ENCODE measurements around the gene CNTNAP2. TPM values are rescaled to one million over a fixed set of nuclear protein-coding genes. Genes with fewer than 3 reads are reported as not detected.

Gene CNTNAP2
- total and polyA plus RNA-seq, 4 donors: not detected

GRCh38 chr7:146787266-146787665, 670.7 kb downstream of the CNTNAP2 start:
- ATAC-seq (ENCODE audit: low FRiP score) (no peak), DNase-seq (no peak)
- Histone ChIP-seq H3K27ac (ENCODE audit: low read depth in 1 of 2, low read length in 2 of 2) (no peak overlapping the region), H3K9me3 (ENCODE audit: control insufficient read depth, low read length) (no peaks in the 10 kb centered on the region), H3K4me1 (ENCODE audit: control insufficient read depth in 1 of 2, insufficient read depth in 2 of 2, low read length in 2 of 2) (no peaks in the 10 kb centered on the region), H3K36me3 (ENCODE audit: control insufficient read depth in 1 of 2, insufficient read depth in 2 of 2, low read length in 1 of 2) (no peaks in the 10 kb centered on the region), H3K4me3 (ENCODE audit: low read length in 2 of 2) (no peak overlapping the region), H3K27me3 (ENCODE audit: control insufficient read depth in 1 of 2, insufficient read depth in 2 of 2, low read length in 1 of 2) (no peaks in the 10 kb centered on the region)
- intact Hi-C loops (cut with DNase I): no loop called here
- 92 to 93% methylated on average over 18 of the region's 18 CpGs for WGBS, 2 donors

DNA sequence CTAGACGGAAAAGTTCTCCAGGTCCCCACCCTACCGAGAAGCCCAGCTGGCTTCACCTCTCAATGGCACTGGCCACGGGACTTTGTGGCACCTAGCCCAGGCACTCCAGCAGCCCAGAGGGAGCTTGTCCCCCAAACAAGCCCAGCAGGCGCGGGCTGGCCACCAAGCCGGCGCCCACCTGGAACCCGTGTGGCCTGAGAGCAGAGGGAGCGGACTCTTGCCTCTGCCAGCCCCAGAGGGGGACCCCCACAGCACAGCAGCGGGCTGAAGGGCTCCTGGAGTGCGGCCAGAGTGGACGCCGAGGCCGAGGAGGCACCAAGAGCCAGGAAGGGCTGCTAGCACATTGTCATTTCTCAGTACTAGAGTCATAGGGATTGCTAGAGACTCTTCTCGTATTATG, 671.4 kb downstream of the CNTNAP2 start:
- no peak for DNase-seq
- intact Hi-C loops (cut with DNase I): no loop called here
- Histone ChIP-seq H3K27ac (ENCODE audit: low read depth in 1 of 2, low read length in 2 of 2) (no peak overlapping the region), H3K4me1 (ENCODE audit: control insufficient read depth in 1 of 2, insufficient read depth in 2 of 2, low read length in 2 of 2) (no peaks in the 10 kb centered on the region), H3K27me3 (ENCODE audit: control insufficient read depth in 1 of 2, insufficient read depth in 2 of 2, low read length in 1 of 2) (no peaks in the 10 kb centered on the region), H3K9me3 (ENCODE audit: control insufficient read depth, low read length) (no peaks in the 10 kb centered on the region), H3K4me3 (ENCODE audit: low read length in 2 of 2) (no peak overlapping the region), H3K36me3 (ENCODE audit: control insufficient read depth in 1 of 2, insufficient read depth in 2 of 2, low read length in 1 of 2) (no peaks in the 10 kb centered on the region)
- WGBS, 2 donors: 93 to 95% methylated on average over 13 to 15 of the region's 15 CpGs
- ATAC-seq (ENCODE audit: low FRiP score): no peak

- WGBS, 2 donors: 39 to 44% methylated on average over 7 of the region's 7 CpGs
- no peak for ATAC-seq (ENCODE audit: low FRiP score)
These were observed 675.0 kb downstream of the CNTNAP2 start for GRCh38 chr7:146791344-146792285.

GRCh38 chr7:146804620-146805019, 688.0 kb downstream of the CNTNAP2 start:
- H3K27ac ChIP-seq (ENCODE audit: low read depth in 1 of 2, low read length in 2 of 2): no peak overlapping the region
- H3K9me3 ChIP-seq (ENCODE audit: control insufficient read depth, low read length): peaks cover 3% of the 10 kb centered on the region
- ATAC-seq (ENCODE audit: low FRiP score) (no peak), DNase-seq (no peak)
- intact Hi-C loops (cut with DNase I): no loop called here
- no peaks in the 10 kb centered on the region for H3K27me3 ChIP-seq (ENCODE audit: control insufficient read depth in 1 of 2, insufficient read depth in 2 of 2, low read length in 1 of 2)
- WGBS, 2 donors: 85 to 96% methylated on average over 1 of the region's 1 CpG
- H3K4me3 ChIP-seq (ENCODE audit: low read length in 2 of 2): no peak overlapping the region
- no peaks in the 10 kb centered on the region for H3K4me1 ChIP-seq (ENCODE audit: control insufficient read depth in 1 of 2, insufficient read depth in 2 of 2, low read length in 2 of 2)
- H3K36me3 ChIP-seq (ENCODE audit: control insufficient read depth in 1 of 2, insufficient read depth in 2 of 2, low read length in 1 of 2): no peaks in the 10 kb centered on the region

More at GRCh38 chr7:146791344-146792285, 675.0 kb downstream of the CNTNAP2 start:
- no peak overlapping the region for H3K4me3 ChIP-seq (ENCODE audit: low read length in 2 of 2)
- no peaks in the 10 kb centered on the region for H3K36me3 ChIP-seq (ENCODE audit: control insufficient read depth in 1 of 2, insufficient read depth in 2 of 2, low read length in 1 of 2)
- H3K27ac ChIP-seq (ENCODE audit: low read depth in 1 of 2, low read length in 2 of 2): no peak overlapping the region
- intact Hi-C loops (cut with DNase I): no loop called here
- no peaks in the 10 kb centered on the region for H3K4me1 ChIP-seq (ENCODE audit: control insufficient read depth in 1 of 2, insufficient read depth in 2 of 2, low read length in 2 of 2)
- DNase-seq: no peak
- no peaks in the 10 kb centered on the region for H3K27me3 ChIP-seq (ENCODE audit: control insufficient read depth in 1 of 2, insufficient read depth in 2 of 2, low read length in 1 of 2)
- H3K9me3 ChIP-seq (ENCODE audit: control insufficient read depth, low read length): peaks cover 3% of the 10 kb centered on the region

DNA sequence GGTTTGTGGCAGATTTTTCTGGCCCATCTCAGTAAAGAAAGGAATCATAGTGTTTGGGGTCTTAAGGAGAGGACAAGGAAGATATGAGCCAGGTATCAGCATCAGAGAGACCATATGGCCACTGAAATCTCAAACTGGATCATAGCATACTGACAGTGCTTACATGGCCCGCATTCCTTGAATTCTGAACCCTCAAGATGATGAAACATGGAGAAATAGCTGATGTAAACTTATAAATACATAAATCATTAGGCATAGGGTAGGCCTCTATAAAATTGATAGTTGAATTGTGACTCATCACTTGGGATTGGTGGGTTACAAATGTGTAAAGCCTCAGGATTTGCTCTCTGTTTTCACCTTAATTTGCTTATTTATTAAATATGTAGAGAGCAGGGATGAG, 688.5 kb downstream of the CNTNAP2 start:
- H3K4me1 ChIP-seq (ENCODE audit: control insufficient read depth in 1 of 2, insufficient read depth in 2 of 2, low read length in 2 of 2): no peaks in the 10 kb centered on the region
- H3K36me3 ChIP-seq (ENCODE audit: control insufficient read depth in 1 of 2, insufficient read depth in 2 of 2, low read length in 1 of 2): no peaks in the 10 kb centered on the region
- 86 to 87% methylated on average over 1 of the region's 1 CpG for WGBS, 2 donors
- peaks cover 3% of the 10 kb centered on the region for H3K9me3 ChIP-seq (ENCODE audit: control insufficient read depth, low read length)
- H3K4me3 ChIP-seq (ENCODE audit: low read length in 2 of 2): no peak overlapping the region
- H3K27ac ChIP-seq (ENCODE audit: low read depth in 1 of 2, low read length in 2 of 2): no peak overlapping the region
- intact Hi-C loops (cut with DNase I): no loop called here
- H3K27me3 ChIP-seq (ENCODE audit: control insufficient read depth in 1 of 2, insufficient read depth in 2 of 2, low read length in 1 of 2): no peaks in the 10 kb centered on the region
- no peak for ATAC-seq (ENCODE audit: low FRiP score)
- DNase-seq: no peak

GRCh38 chr7:146826329-146826728, 709.7 kb downstream of the CNTNAP2 start:
- Histone ChIP-seq H3K27ac (ENCODE audit: low read depth in 1 of 2, low read length in 2 of 2) (no peak overlapping the region), H3K9me3 (ENCODE audit: control insufficient read depth, low read length) (no peaks in the 10 kb centered on the region), H3K4me1 (ENCODE audit: control insufficient read depth in 1 of 2, insufficient read depth in 2 of 2, low read length in 2 of 2) (no peaks in the 10 kb centered on the region), H3K27me3 (ENCODE audit: control insufficient read depth in 1 of 2, insufficient read depth in 2 of 2, low read length in 1 of 2) (no peaks in the 10 kb centered on the region), H3K36me3 (ENCODE audit: control insufficient read depth in 1 of 2, insufficient read depth in 2 of 2, low read length in 1 of 2) (no peaks in the 10 kb centered on the region), H3K4me3 (ENCODE audit: low read length in 2 of 2) (no peak overlapping the region)
- ATAC-seq (ENCODE audit: low FRiP score) (no peak), DNase-seq (no peak)
- WGBS, 2 donors: 19 to 38% methylated on average over 2 of the region's 2 CpGs
- intact Hi-C loops (cut with DNase I): no loop called here

- Histone ChIP-seq H3K9me3 (ENCODE audit: control insufficient read depth, low read length) (no peaks in the 10 kb centered on the region), H3K27ac (ENCODE audit: low read depth in 1 of 2, low read length in 2 of 2) (no peak overlapping the region), H3K4me1 (ENCODE audit: control insufficient read depth in 1 of 2, insufficient read depth in 2 of 2, low read length in 2 of 2) (no peaks in the 10 kb centered on the region), H3K27me3 (ENCODE audit: control insufficient read depth in 1 of 2, insufficient read depth in 2 of 2, low read length in 1 of 2) (no peaks in the 10 kb centered on the region), H3K36me3 (ENCODE audit: control insufficient read depth in 1 of 2, insufficient read depth in 2 of 2, low read length in 1 of 2) (no peaks in the 10 kb centered on the region), H3K4me3 (ENCODE audit: low read length in 2 of 2) (no peak overlapping the region)
- 72 to 79% methylated on average over 3 of the region's 3 CpGs for WGBS, 2 donors
- ATAC-seq (ENCODE audit: low FRiP score) (no peak), DNase-seq (no peak)
- intact Hi-C loops (cut with DNase I): no loop called here
These were observed 714.1 kb downstream of the CNTNAP2 start for GRCh38 chr7:146830686-146831085.

GRCh38 chr7:146831875-146832274, 715.3 kb downstream of the CNTNAP2 start:
- Histone ChIP-seq H3K27ac (ENCODE audit: low read depth in 1 of 2, low read length in 2 of 2) (no peak overlapping the region), H3K27me3 (ENCODE audit: control insufficient read depth in 1 of 2, insufficient read depth in 2 of 2, low read length in 1 of 2) (no peaks in the 10 kb centered on the region), H3K4me3 (ENCODE audit: low read length in 2 of 2) (no peak overlapping the region), H3K4me1 (ENCODE audit: control insufficient read depth in 1 of 2, insufficient read depth in 2 of 2, low read length in 2 of 2) (no peaks in the 10 kb centered on the region), H3K36me3 (ENCODE audit: control insufficient read depth in 1 of 2, insufficient read depth in 2 of 2, low read length in 1 of 2) (no peaks in the 10 kb centered on the region), H3K9me3 (ENCODE audit: control insufficient read depth, low read length) (no peaks in the 10 kb centered on the region)
- 75 to 76% methylated on average over 2 of the region's 2 CpGs for WGBS, 2 donors
- intact Hi-C loops (cut with DNase I): no loop called here
- ATAC-seq (ENCODE audit: low FRiP score): no peak
- DNase-seq: no peak

GRCh38 chr7:146844405-146844804, 727.8 kb downstream of the CNTNAP2 start:
- H3K9me3 ChIP-seq (ENCODE audit: control insufficient read depth, low read length): peaks cover 2% of the 10 kb centered on the region
- H3K36me3 ChIP-seq (ENCODE audit: control insufficient read depth in 1 of 2, insufficient read depth in 2 of 2, low read length in 1 of 2): no peaks in the 10 kb centered on the region
- no peaks in the 10 kb centered on the region for H3K27me3 ChIP-seq (ENCODE audit: control insufficient read depth in 1 of 2, insufficient read depth in 2 of 2, low read length in 1 of 2)
- intact Hi-C loops (cut with DNase I): no loop called here
- DNase-seq (no peak), ATAC-seq (ENCODE audit: low FRiP score) (no peak)
- H3K27ac ChIP-seq (ENCODE audit: low read depth in 1 of 2, low read length in 2 of 2): no peak overlapping the region
- H3K4me1 ChIP-seq (ENCODE audit: control insufficient read depth in 1 of 2, insufficient read depth in 2 of 2, low read length in 2 of 2): no peaks in the 10 kb centered on the region
- WGBS, 2 donors: 81 to 88% methylated on average over 2 of the region's 2 CpGs
- no peak overlapping the region for H3K4me3 ChIP-seq (ENCODE audit: low read length in 2 of 2)

Measured in aorta (tissue), 5 donors.